CD4-positive, alpha-beta T cell treated with Interleukin-15 for 1 hour (primary cell): ENCODE results near the gene SHD.
"Not testable (repeated sequence)": the region's sequence is repeated elsewhere in the genome, so short reads cannot be mapped to it uniquely, and the experiment has no call there.

ENCODE experiments used
- DNase-seq: peaks from one replicate; pipeline ENCODE4 v3.0.0-alpha.2; 2020

The SHD gene

GRCh38 chr19:4278419-4279266 lies at the start of gene SHD:
Gene SHD, plus strand, starts transcription at chr19:4279266. Its CDS starts 798 bp downstream, at chr19:4280064.
- no peak for DNase-seq

- not testable (repeated sequence) for DNase-seq
Measured at GRCh38 chr19:4230237-4230636, 48.8 kb upstream of the SHD start.

GRCh38 chr19:4231521-4231920 lies 47.5 kb upstream of the SHD start:
- DNase-seq, result not testable (repeated sequence)

- DNase-seq, result not testable (repeated sequence)
Measured at GRCh38 chr19:4232139-4232538, 46.9 kb upstream of the SHD start.

- DNase-seq, result no peak
Measured at GRCh38 chr19:4232614-4233281, 46.3 kb upstream of the SHD start.

- DNase-seq, result peak; percentile 31
Measured at GRCh38 chr19:4233282-4233853, 45.7 kb upstream of the SHD start.

- no peak for DNase-seq
Measured at GRCh38 chr19:4234142-4234861, 44.8 kb upstream of the SHD start.

- no peak for DNase-seq
Measured at GRCh38 chr19:4234862-4235201, 44.2 kb upstream of the SHD start.

GRCh38 chr19:4237510-4237909 lies 41.6 kb upstream of the SHD start:
- not testable (repeated sequence) for DNase-seq

GRCh38 chr19:4238831-4239230 lies 40.2 kb upstream of the SHD start:
- no peak for DNase-seq

GRCh38 chr19:4241824-4242430 lies 37.1 kb upstream of the SHD start:
- DNase-seq, result no peak

GRCh38 chr19:4245938-4246337 lies 33.1 kb upstream of the SHD start:
- not testable (repeated sequence) for DNase-seq

- peak; percentile 99 for DNase-seq
Measured at GRCh38 chr19:4246767-4247593, 32.1 kb upstream of the SHD start, which contains the start of gene YJU2. Gene YJU2, plus strand, starts transcription at chr19:4247080. Its CDS starts 67 bp downstream, at chr19:4247147.

- no peak for DNase-seq
Measured at GRCh38 chr19:4256563-4256962, 22.5 kb upstream of the SHD start.

GRCh38 chr19:4257025-4257424 lies 22.0 kb upstream of the SHD start:
- no peak for DNase-seq

- no peak for DNase-seq
Measured at GRCh38 chr19:4258181-4258580, 20.9 kb upstream of the SHD start.

GRCh38 chr19:4260613-4261191 lies 18.4 kb upstream of the SHD start:
- no peak for DNase-seq

- no peak for DNase-seq
Measured at GRCh38 chr19:4264812-4265211, 14.3 kb upstream of the SHD start.

GRCh38 chr19:4266253-4267000 lies 12.6 kb upstream of the SHD start:
- DNase-seq, result no peak

- peak; percentile 44 for DNase-seq
Measured at GRCh38 chr19:4267101-4267900, 11.8 kb upstream of the SHD start.
